CD14-positive monocyte (primary cell): ENCODE measurements around the gene POLR3C. TPM values are rescaled to one million over a fixed set of nuclear protein-coding genes. Genes with fewer than 3 reads are reported as not detected.

Source experiments
- DNase-seq, 3 donors: peaks; one replicate each; pipeline ENCODE4 v3.0.0-alpha.2; 2011 to 2022
- H2AFZ ChIP-seq: 2 replicates; pipeline ENCODE4 v1.6.0; 2012; ENCODE audit warnings: mild to moderate bottlenecking, low read depth, low read length, inconsistent platforms; ENCODE audit not compliant: insufficient read depth, poor library complexity, severe bottlenecking
- H3K27ac ChIP-seq, 2 donors: 1 replicate in 1 of 2; 2 replicates in 1 of 2; pipeline ENCODE4 v1.5.1; 2012 to 2013; ENCODE audit warnings: low read length in 2 of 2, control low read depth in 1 of 2, inconsistent platforms in 1 of 2, low read depth in 1 of 2, mild to moderate bottlenecking in 1 of 2
- H3K27me3 ChIP-seq, 2 donors: one replicate each; pipeline versions ENCODE4 v1.6.0 to v1.6.1; 2011 to 2013; ENCODE audit warnings: low read length in 2 of 2; ENCODE audit not compliant: control insufficient read depth in 2 of 2, insufficient read depth in 2 of 2
- H3K36me3 ChIP-seq, 2 donors: replicated peaks in 1 of 2; 1 replicate in 1 of 2; 2 replicates in 1 of 2; pipeline versions ENCODE4 v1.5.1 to v1.6.1; 2012 to 2013; ENCODE audit warnings: low read length in 2 of 2, control low read depth in 1 of 2, inconsistent platforms in 1 of 2, mild to moderate bottlenecking in 1 of 2; ENCODE audit not compliant: insufficient read depth in 2 of 2, control insufficient read depth in 1 of 2
- H3K4me1 ChIP-seq, 2 donors: 1 replicate in 1 of 2; 2 replicates in 1 of 2; pipeline versions ENCODE4 v1.5.1 to v1.6.1; 2012 to 2013; ENCODE audit warnings: low read length in 2 of 2, control low read depth in 1 of 2, inconsistent platforms in 1 of 2, mild to moderate bottlenecking in 1 of 2, moderate library complexity in 1 of 2; ENCODE audit not compliant: insufficient read depth in 2 of 2, control insufficient read depth in 1 of 2
- H3K4me2 ChIP-seq: replicated peaks from 2 replicates; pipeline ENCODE3; 2012; ENCODE audit warnings: low read length, moderate library complexity, mild to moderate bottlenecking; ENCODE audit not compliant: poor library complexity, severe bottlenecking; ENCODE audit errors: extremely low read depth
- H3K4me3 ChIP-seq, 3 experiments: fragments of 200-600 bp in 1 of 3; sonication (generic) in 1 of 3; replicated peaks in 1 of 3; 1 replicate in 2 of 3; 2 replicates in 1 of 3; pipeline ENCODE4 v1.5.1; 2011 to 2013; ENCODE audit warnings: low read length in 3 of 3, mild to moderate bottlenecking in 3 of 3, control low read depth in 2 of 3, low read depth in 2 of 3, inconsistent platforms in 1 of 3, moderate library complexity in 1 of 3
- H3K79me2 ChIP-seq: 2 replicates; pipeline ENCODE4 v1.6.0; 2012; ENCODE audit warnings: mild to moderate bottlenecking, control low read depth, inconsistent platforms, low read length, moderate library complexity; ENCODE audit not compliant: insufficient read depth
- H3K9ac ChIP-seq: 2 replicates; pipeline ENCODE4 v1.6.0; 2017; ENCODE audit warnings: low read length, mild to moderate bottlenecking; ENCODE audit not compliant: insufficient read depth, poor library complexity, severe bottlenecking
- H3K9me3 ChIP-seq, 2 donors: replicated peaks in 1 of 2; 1 replicate in 1 of 2; 2 replicates in 1 of 2; pipeline versions ENCODE4 v1.5.1 to v1.6.1; 2012 to 2013; ENCODE audit warnings: low read length in 2 of 2, control low read depth in 1 of 2; ENCODE audit not compliant: control insufficient read depth in 1 of 2, insufficient read depth in 1 of 2
- H4K20me1 ChIP-seq: 2 replicates; pipeline ENCODE4 v1.6.0; 2012; ENCODE audit warnings: mild to moderate bottlenecking, low read length, control low read depth, moderate library complexity; ENCODE audit not compliant: insufficient read depth
- H3K27ac Mint-ChIP-seq, 7 donors: one replicate each; pipeline ENCODE4 v1.8.0; 2020; ENCODE audit warnings: mild to moderate bottlenecking in 7 of 7, mixed read lengths in 7 of 7, moderate library complexity in 6 of 7, inconsistent platforms in 2 of 7
- H3K27me3 Mint-ChIP-seq, 3 donors: one replicate each; pipeline ENCODE4 v1.8.0; 2021 to 2022; ENCODE audit warnings: low read depth in 3 of 3, mild to moderate bottlenecking in 3 of 3, mixed read lengths in 3 of 3, moderate library complexity in 3 of 3, inconsistent platforms in 1 of 3
- H3K36me3 Mint-ChIP-seq, 2 donors: one replicate each; pipeline ENCODE4 v1.8.0; 2020; ENCODE audit warnings: mixed read lengths in 2 of 2, inconsistent platforms in 1 of 2, mild to moderate bottlenecking in 1 of 2
- H3K4me1 Mint-ChIP-seq: one replicate; pipeline ENCODE4 v1.8.0; 2020; ENCODE audit warnings: mild to moderate bottlenecking, mixed read lengths
- H3K4me3 Mint-ChIP-seq, 2 donors: one replicate each; pipeline ENCODE4 v1.8.0; 2020; ENCODE audit warnings: mild to moderate bottlenecking in 2 of 2, mixed read lengths in 2 of 2, moderate library complexity in 1 of 2
- H3K9me3 Mint-ChIP-seq, 7 donors: one replicate each; pipeline ENCODE4 v1.8.0; 2020 to 2022; ENCODE audit warnings: mixed read lengths in 7 of 7, mild to moderate bottlenecking in 6 of 7, moderate library complexity in 6 of 7, inconsistent platforms in 2 of 7
- WGBS: methylation state at CpG from one replicate; pipeline ENCODE4 v1.1.5; 2013; ENCODE audit warnings: missing lambda C conversion rate; ENCODE audit not compliant: insufficient coverage; 5-methylcytosine and 5-hydroxymethylcytosine counted together
- intact Hi-C, 2 donors: fragments of 100-400 bp; cut with micrococcal nuclease; formaldehyde crosslinking; loops; one replicate each; pipeline versions ENCODE4 v1.15.0 to v1.15.1; 2023
- polyA plus RNA-seq, 3 donors: library from polyadenylated mRNA; depleted of rRNA in 1 of 3; unstranded in 2 of 3; stranded (reverse) in 1 of 3; fragments of 300-500 nt in 2 of 3; fragments of >200 nt in 1 of 3; fragmentation: Illumina TruSeq in 2 of 3; gene quantifications; 1 replicate in 2 of 3; 2 replicates in 1 of 3; pipeline ENCODE4 v1.2.3, GENCODE V29; 2012 to 2021
- TF ChIP-seq, protein P1 (sequence below): fragments of 200-600 bp; IDR thresholded peaks from one replicate; pipeline ENCODE4 v1.8.0; 2022; ENCODE audit warnings: antibody characterized with exemption, mild to moderate bottlenecking

Gene POLR3C
- polyA plus RNA-seq, 3 donors: 23.5 to 41.3 (median 30.5) TPM

DNA sequence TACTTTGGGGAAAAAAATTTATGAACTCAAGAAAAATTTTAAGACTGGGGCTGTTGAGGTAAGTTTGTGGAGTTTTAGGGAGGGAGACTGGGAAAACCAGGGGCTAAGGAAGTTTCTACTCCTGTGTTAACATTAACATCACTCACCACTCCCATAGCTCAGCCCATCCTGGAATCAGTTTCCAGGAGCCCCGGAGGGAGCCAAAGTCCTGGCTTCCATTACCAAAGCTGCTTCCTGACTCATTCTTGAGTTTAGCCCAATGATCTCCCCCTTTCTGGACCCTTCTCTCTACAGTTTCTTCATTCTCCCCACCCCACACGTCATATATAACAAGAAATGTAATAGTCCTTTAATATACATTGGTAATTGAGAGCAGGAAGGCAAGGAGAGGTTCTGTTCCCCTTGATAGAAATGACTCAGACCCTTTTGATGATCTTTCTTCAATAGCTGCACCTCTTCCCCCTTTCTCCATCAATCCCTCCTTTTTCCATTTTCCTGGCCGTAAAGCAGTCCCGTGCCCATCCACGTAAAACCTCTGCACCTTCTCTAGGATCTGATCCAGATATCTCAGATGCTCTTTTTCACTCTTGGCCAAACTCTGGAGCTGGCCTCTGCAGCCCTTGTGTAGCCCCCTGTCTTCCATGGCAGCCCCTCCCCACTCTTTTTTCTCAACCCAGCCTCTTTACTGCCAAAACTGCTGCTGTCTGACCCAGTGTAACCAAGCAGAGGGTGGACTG lies 39.5 kb downstream of the POLR3C start:
- Histone ChIP-seq H3K4me2 (no peak overlapping the region), H3K79me2 (no peaks in the 10 kb centered on the region), H3K27me3 (no peaks in the 10 kb centered on the region), H4K20me1 (no peaks in the 10 kb centered on the region), H3K9me3 (no peaks in the 10 kb centered on the region), H3K4me1 (peaks cover 6 to 8% of the 10 kb centered on the region in 2 donors), H2AFZ (no peak overlapping the region), H3K4me3 (no peak overlapping the region), H3K27ac (no peak overlapping the region), H3K36me3 (peaks cover 0 to 28% of the 10 kb centered on the region in 2 donors), H3K9ac (no peak overlapping the region)
- Mint-ChIP-seq H3K36me3 (peaks cover 4 to 20% of the 10 kb centered on the region in 2 donors), H3K4me1 (peaks cover 8% of the 10 kb centered on the region), H3K27me3 (peaks cover 2 to 8% (median 2%) of the 10 kb centered on the region in 3 donors), H3K9me3 (peaks cover 0 to 1% (median 0%) of the 10 kb centered on the region in 7 donors), H3K27ac (no peak overlapping the region), H3K4me3 (no peak overlapping the region)
- intact Hi-C loops: loop anchor here in 1 of 2 donors (10.0 kb wide), 1 partner anchor 101 kb away; the partner anchor contains the start of genes ANKRD34A and POLR3GL
- TF ChIP-seq, protein P1, sequence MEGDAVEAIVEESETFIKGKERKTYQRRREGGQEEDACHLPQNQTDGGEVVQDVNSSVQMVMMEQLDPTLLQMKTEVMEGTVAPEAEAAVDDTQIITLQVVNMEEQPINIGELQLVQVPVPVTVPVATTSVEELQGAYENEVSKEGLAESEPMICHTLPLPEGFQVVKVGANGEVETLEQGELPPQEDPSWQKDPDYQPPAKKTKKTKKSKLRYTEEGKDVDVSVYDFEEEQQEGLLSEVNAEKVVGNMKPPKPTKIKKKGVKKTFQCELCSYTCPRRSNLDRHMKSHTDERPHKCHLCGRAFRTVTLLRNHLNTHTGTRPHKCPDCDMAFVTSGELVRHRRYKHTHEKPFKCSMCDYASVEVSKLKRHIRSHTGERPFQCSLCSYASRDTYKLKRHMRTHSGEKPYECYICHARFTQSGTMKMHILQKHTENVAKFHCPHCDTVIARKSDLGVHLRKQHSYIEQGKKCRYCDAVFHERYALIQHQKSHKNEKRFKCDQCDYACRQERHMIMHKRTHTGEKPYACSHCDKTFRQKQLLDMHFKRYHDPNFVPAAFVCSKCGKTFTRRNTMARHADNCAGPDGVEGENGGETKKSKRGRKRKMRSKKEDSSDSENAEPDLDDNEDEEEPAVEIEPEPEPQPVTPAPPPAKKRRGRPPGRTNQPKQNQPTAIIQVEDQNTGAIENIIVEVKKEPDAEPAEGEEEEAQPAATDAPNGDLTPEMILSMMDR: no peak
- WGBS: 95% methylated on average over 4 of the region's 5 CpGs
- no peak for DNase-seq

- TF ChIP-seq, protein P1: no peak
- intact Hi-C loops: loop anchor here in 1 of 2 donors (10.0 kb wide), 1 partner anchor 97 kb away; the partner anchor contains the start of genes ANKRD34A and POLR3GL
- H3K27ac Mint-ChIP-seq: no peak overlapping the region
- peaks cover 17 to 23% of the 10 kb centered on the region in 2 donors for H3K4me1 ChIP-seq
- no peak overlapping the region for H3K4me2 ChIP-seq
- no peak overlapping the region for H3K27ac ChIP-seq
- WGBS: 100% methylated on average over 2 of the region's 4 CpGs
- H2AFZ ChIP-seq: no peak overlapping the region
- H3K4me3 Mint-ChIP-seq: no peak overlapping the region
- H3K36me3 Mint-ChIP-seq: peaks cover 6 to 20% of the 10 kb centered on the region in 2 donors
- no peak overlapping the region for H3K4me3 ChIP-seq
- no peaks in the 10 kb centered on the region for H3K27me3 ChIP-seq
- no peaks in the 10 kb centered on the region for H4K20me1 ChIP-seq
- no peaks in the 10 kb centered on the region for H3K9me3 ChIP-seq
- H3K4me1 Mint-ChIP-seq: peaks cover 19% of the 10 kb centered on the region
- H3K9ac ChIP-seq: no peak overlapping the region
- H3K9me3 Mint-ChIP-seq: peaks cover 0 to 1% (median 0%) of the 10 kb centered on the region in 7 donors
- H3K36me3 ChIP-seq: peaks cover 0 to 28% of the 10 kb centered on the region in 2 donors
- H3K79me2 ChIP-seq: no peaks in the 10 kb centered on the region
- peaks cover 4 to 11% (median 5%) of the 10 kb centered on the region in 3 donors for H3K27me3 Mint-ChIP-seq
- no peak for DNase-seq
Observed at GRCh38 chr1:145868232-145868631, 44.2 kb downstream of the POLR3C start.
